Measurements from ENCODE around the gene PHF10.

DNA sequence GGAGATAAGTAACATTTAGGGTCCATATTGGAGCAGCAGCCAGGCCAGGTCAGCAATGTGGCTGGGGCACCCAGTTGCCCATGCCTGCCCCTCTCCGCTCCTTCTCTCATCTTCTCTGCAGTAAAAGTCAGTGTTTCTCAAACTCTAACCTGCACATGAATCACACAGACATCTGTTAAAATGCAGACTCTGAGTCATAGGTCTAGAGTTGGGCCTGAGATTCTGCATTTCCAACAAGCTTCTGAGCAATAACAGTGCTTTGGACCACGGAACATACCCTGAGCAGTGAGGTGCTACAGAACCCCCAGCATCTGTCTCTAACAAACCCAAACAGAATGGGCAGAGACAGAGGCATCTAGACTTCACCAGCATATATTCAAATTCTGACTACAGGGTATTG, 10.1 kb downstream of the PHF10 start:
- TF ChIP-seq POLR2AphosphoS5 (IDR thresholded peaks at IDR 0.05; ENCODE audit: low read depth, low read length) (no peak), TAF1 (IDR thresholded peaks at IDR 0.05; ENCODE audit: borderline replicate concordance, insufficient read depth, low read length) (no peak)
